MG63 (cell line): Measurements from ENCODE around the gene RPRD1B. TPM values are rescaled to one million over a fixed set of nuclear protein-coding genes. Genes with fewer than 3 reads are reported as not detected.

ENCODE experiments used
- DNase-seq: peaks from one replicate; pipeline ENCODE4 v3.0.0-alpha.2; 2020
- H3K27me3 ChIP-seq: fragments of 250-450 bp; sonication (Bioruptor Pico); 2 replicates; pipeline ENCODE4 v1.5.1; 2020; ENCODE audit warnings: mild to moderate bottlenecking, moderate library complexity
- H3K36me3 ChIP-seq: fragments of 250-450 bp; sonication (Bioruptor Pico); 2 replicates; pipeline ENCODE4 v1.5.1; 2020; ENCODE audit warnings: mild to moderate bottlenecking, moderate library complexity
- H3K4me3 ChIP-seq: fragments of 250-450 bp; sonication (Bioruptor Pico); 2 replicates; pipeline ENCODE4 v1.5.1; 2020; ENCODE audit warnings: mild to moderate bottlenecking, moderate library complexity
- H3K9me3 ChIP-seq: fragments of 250-450 bp; sonication (Bioruptor Pico); 2 replicates; pipeline ENCODE4 v1.5.1; 2020; ENCODE audit warnings: mild to moderate bottlenecking, moderate library complexity
- total RNA-seq: library from RNA; depleted of rRNA; stranded (reverse); fragments of >200 nt; shearing (Covaris generic); gene quantifications from 2 replicates; pipeline ENCODE4 v1.2.3, GENCODE V29; 2014; ENCODE audit warnings: low replicate concordance; rRNA removed

RPRD1B gene, protein sequence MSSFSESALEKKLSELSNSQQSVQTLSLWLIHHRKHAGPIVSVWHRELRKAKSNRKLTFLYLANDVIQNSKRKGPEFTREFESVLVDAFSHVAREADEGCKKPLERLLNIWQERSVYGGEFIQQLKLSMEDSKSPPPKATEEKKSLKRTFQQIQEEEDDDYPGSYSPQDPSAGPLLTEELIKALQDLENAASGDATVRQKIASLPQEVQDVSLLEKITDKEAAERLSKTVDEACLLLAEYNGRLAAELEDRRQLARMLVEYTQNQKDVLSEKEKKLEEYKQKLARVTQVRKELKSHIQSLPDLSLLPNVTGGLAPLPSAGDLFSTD
- 4.3 and 9.3 TPM in 2 replicates for total RNA-seq

DNA sequence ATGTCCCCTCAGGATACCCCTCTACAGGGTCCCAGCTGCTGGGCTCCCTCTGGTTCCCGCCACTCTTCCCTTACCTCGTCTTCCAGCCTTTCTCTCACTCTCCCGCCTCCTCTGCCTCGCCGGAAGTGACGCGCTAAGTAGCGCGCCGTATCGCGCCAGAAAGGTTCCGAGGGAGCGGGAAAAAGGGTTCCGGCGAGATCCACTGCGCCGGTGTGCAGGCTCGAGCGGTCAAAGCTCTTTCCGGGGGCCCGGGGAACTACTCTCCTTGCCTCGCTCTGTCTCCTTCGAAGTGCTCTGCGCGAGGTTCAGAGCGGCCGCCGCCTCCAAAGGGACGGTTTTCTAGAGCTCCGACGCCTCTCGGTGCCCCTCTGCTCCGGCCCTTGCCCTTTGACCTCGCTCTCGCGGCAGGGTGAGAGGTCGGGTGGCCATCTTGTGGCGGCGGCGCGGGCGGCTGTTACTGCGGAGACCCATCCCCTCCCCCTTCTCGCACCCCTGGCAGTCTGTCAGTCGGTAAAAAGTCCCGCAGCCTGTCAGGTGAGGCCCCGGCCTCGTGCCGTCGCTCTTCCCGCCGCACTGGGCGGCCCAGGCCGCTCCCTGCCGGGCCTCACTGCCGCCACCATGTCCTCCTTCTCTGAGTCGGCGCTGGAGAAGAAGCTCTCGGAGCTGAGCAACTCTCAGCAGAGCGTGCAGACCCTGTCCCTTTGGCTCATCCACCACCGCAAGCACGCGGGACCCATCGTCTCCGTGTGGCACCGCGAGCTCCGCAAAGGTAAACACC, at the start of gene RPRD1B, which contains the start of gene TTI1:
TSS of gene RPRD1B (plus strand) at position 417 of the 778 bp plus-strand sequence. CDS start at position 619, 202 bp downstream.
TSS of gene TTI1 (minus strand) at position 127 of the 778 bp plus-strand sequence. CDS start 19,640 bp downstream, outside the sequence.
- DNase-seq: peak; percentile 93
- Histone ChIP-seq H3K9me3 (peaks cover 8% of the 10 kb centered on the region), H3K27me3 (no peaks in the 10 kb centered on the region), H3K36me3 (peaks cover 62% of the 10 kb centered on the region), H3K4me3 (peak within 1 kb of the TSS; percentile 98)

DNA sequence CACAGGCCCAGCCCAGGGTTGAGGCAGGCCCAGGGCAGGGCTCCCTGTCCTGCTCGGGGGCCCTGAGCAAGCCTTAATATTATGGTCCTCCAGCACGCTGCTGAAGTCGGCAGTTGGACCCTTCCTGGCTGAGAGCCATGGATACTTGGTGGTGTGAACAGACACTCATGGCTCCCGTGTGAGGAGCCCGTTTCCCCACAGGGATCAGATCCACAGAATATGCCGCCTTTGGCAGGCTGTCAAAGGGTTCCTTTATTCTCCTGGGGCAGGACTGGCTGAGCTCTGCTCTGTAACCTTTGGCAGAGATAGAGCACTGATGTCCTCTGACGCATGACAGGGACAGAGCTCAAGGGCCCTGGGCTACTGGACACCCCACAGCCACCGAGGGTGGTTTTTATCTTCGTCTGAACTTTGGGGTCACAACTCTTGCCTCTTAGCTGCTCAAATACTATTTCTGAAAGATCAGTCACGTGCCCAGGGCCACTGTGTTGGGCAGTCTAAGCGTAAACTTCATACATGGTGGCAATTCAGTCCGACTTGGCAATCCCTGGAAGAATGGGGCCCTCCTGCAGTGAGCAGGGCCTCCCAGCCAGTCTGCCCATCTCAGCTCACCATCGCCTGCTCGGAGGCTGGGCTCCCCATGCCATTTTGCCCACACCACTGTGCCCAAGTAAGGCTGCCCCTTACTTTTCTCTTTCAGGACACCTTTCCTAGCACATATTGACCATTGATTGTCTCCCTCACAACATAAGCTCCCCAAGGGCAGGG, 49.3 kb upstream of the RPRD1B start:
- H3K9me3 ChIP-seq: no peaks in the 10 kb centered on the region
- H3K36me3 ChIP-seq: peaks cover 23% of the 10 kb centered on the region
- no peak for DNase-seq
- H3K27me3 ChIP-seq: no peaks in the 10 kb centered on the region
- H3K4me3 ChIP-seq: no peak overlapping the region

DNA sequence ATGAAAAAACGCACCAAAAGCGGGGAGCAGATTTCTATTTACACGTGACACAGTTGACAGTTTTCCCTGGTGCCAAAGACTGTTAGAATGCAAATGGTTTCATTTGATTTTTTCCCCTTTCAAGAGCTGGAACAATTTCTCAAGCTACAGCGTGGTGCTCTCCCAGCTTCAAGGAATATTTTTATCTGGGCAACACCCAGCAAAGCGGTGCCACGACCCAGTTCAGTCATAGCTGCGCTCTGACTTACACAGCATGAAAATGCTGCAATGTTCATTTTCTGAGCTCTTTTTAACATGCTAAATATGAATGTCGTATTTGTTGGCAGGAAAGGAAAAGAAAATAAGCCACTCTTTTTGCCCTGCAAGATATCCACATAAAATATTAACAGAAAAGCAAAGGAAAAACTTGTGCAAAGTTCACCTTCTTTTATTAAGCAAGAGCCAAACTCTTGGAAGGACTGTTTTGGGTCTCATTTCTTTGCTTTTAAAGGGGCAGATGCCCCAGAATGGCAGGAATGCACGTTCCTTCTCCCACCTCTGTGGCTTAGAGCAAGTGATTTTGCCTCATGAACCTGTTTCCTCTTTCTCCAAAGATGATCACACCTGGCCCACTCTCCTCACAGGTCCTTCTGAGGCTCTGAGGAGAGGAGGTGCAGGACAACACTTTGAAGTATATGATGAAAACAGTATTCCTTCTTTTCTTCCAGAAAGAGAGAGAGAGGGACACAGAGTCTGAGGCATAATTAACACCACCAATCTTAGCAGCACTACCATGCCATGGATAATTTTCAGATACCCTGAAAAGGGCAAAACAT, 47.3 kb upstream of the RPRD1B start:
- no peak overlapping the region for H3K4me3 ChIP-seq
- no peaks in the 10 kb centered on the region for H3K27me3 ChIP-seq
- DNase-seq: no peak
- no peaks in the 10 kb centered on the region for H3K9me3 ChIP-seq
- peaks cover 31% of the 10 kb centered on the region for H3K36me3 ChIP-seq

DNA sequence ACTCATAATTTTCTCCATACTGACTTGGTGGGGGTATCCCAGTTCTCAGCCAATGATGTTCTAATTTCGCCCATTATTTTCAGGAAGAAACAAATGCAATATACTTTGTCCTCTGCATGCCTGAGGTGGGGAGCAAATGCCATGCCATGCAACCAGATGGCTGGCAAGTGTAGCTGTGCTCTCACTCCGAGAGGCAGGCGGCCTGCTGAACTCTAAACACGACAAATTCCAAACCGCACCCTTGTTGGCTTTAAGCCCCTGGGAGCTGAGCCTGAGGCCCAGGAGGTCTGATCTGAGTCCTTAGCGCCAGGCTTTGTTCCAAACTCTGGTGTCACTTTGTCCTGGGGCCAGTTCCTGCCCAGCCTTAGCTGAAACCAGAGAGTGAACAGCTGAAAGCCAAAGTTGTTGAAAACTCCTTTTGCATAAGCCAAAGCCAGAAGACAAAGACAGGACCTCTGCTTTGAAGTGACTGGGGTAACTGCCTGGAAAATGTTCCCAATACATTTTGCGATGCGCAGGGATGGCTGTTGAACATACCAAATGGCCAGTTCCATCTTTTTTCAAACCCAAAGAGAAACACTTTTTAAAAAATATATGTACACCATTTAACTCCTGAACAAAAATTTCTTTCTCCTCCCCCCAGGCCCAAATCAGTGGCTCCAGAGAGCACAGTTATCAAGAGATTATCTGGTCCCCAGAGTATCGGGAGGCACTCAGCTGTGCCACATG, 46.5 kb upstream of the RPRD1B start:
- Histone ChIP-seq H3K9me3 (no peaks in the 10 kb centered on the region), H3K36me3 (peaks cover 33% of the 10 kb centered on the region), H3K27me3 (no peaks in the 10 kb centered on the region), H3K4me3 (no peak overlapping the region)
- DNase-seq: peak; percentile 92

DNA sequence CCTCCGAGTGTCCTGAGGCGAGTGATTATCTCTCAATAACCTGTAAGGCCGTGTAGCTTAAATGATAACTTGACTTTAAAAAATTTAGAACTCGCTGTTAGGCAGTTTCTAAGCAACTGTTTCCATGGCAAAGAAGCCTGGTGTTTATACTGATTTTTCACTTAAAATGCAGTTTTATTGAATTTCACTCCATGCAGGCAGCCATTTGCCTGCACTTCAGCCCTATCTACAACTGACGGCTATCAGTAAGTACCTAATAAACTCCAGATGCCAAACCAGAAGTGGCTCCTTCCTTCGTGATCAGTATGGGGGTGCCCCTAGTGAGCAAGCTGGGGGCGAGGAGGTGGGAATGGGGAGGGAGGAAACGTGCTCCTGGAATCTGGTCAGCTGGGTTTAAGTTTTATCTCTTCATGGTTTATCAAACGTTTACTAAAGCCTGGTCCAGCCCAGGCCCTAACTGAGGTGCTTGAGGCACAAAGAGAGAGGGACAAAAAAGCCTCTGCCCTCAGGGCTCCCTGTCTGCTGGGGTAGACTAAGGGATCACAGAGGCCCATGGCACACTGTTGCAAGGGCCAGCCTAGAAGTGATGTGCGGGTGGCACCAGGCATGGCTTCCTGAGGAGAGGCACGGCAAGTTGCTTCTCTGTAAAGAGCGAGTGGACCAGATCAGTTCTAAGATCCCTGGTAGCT, 45.8 kb upstream of the RPRD1B start:
- Histone ChIP-seq H3K27me3 (no peaks in the 10 kb centered on the region), H3K36me3 (peaks cover 35% of the 10 kb centered on the region), H3K9me3 (no peaks in the 10 kb centered on the region), H3K4me3 (no peak overlapping the region)
- no peak for DNase-seq

DNA sequence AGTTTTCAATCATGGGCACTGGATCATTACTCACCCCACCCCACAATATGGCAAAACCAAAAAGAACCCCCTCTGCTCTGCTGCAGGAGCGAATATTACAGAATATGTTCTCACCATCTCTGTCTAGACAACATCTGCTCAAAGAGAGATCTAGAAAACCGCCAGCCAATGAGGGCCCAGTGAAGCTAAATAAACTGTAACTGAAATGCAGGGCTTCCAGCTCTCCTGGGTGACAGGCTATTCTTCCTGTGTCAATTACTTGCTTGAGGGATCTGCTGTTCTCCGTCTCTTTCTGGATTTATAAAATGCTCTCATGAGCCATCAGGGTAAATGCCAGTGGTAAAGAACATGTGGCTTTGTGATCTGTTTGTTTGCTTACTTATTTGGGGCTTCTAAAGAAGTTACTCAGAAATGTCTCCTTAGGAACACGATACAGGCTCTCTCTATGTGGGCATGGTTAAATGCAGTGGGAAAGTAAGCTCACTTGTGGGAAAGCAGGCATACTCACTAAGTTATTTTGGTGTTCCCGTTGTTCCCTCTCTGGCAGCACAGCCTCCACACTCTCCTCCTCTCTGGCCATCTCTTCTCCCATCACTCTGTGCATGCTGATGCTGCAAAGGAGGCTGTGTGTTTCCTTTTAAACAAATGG, 45.1 kb upstream of the RPRD1B start:
- Histone ChIP-seq H3K27me3 (no peaks in the 10 kb centered on the region), H3K9me3 (no peaks in the 10 kb centered on the region), H3K4me3 (no peak overlapping the region), H3K36me3 (peaks cover 35% of the 10 kb centered on the region)
- DNase-seq: no peak

DNA sequence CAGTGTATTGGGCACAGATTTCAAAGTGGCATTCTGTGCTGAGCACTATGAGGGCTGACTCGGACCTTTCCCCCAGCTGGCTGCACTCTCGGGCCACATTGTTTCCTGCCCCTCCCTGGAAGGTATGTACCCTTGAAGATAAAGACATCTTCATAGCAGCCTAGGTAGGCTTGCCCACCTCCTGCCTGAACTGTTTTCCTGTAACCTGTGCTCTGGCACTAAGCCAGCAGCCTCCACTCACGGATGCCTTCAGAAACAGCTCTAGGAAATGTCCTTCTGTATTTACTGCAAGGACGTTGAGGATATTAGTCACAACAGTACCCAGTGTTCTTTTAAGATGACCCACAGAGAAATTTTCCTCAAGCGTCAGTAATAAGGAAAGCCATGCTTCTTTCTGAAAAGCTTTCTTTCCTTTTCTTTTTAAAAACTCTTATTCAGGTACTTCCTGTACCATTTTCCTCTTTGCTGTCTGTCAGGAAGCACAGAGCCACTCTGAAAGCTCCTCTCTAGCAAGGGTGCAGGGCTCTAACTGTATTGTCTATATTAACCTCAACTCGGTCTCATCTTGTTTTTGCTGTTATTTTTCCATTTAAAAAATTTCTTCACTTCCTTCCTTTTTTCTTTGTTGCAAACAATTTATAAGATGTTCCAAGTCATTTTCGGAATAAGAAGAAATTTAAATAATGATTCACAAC, 43.8 kb upstream of the RPRD1B start:
- Histone ChIP-seq H3K9me3 (no peaks in the 10 kb centered on the region), H3K27me3 (no peaks in the 10 kb centered on the region), H3K36me3 (peaks cover 46% of the 10 kb centered on the region), H3K4me3 (no peak overlapping the region)
- DNase-seq: no peak

DNA sequence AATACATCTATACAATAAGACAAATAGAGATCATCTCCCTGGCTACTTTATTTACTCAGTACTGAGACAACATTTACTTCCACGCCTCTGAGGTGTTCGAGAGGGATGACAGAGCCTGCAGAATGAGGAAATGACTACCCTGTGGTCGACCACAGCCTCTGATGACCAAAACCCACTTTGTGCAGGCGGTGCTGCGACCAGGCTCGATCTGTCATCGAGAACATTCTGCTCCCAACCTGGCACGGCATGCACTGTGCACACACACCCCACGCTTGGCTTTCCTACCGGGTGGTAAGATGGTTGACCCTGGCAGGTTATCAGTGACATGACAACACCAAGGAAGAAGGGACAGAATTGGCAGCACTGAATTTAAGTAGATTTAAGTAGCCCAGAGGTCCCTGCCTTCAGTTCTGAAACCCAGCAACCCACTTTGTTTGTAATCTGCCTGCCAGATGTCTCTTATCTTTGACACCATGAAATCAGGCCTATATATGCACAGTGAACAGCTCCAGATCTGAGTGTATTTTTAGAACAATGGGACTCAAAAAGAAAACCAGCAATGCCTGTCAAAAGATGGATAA, 42.9 kb upstream of the RPRD1B start:
- no peak for DNase-seq
- H3K9me3 ChIP-seq: no peaks in the 10 kb centered on the region
- H3K36me3 ChIP-seq: peaks cover 52% of the 10 kb centered on the region
- no peaks in the 10 kb centered on the region for H3K27me3 ChIP-seq
- H3K4me3 ChIP-seq: no peak overlapping the region

DNA sequence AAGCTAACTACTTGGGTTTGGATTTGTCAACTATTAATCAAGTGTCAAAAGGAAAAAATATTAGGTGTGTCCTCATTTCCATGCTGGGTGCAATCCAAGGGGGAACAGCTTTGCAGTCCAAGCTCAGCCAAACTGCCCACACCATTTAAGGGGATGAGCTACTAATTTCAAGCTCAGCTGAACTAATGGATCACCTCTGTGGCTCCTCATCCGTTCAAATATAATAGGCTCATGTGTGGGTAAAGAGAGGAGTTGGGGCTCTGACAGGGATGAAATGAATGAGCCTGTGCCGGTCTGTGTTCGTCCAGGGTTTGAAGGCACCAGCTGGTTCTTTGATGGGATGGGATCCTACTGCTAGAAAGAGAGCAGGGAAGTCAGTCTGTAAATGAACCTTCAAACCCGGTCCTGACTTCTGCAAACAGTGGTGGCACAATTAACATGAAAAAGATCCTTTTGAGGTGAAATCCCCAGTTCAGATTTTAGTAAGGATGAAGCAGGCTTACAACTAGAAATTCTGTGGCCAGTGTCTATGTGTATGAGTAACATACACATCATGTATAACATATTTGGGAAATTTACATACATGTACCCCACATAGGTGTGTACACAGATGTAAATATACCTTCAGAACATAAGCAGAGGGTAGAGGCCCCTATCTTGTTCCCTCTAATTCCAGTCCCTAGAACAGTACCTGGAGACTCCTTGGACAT, 42.2 kb upstream of the RPRD1B start:
- peaks cover 54% of the 10 kb centered on the region for H3K36me3 ChIP-seq
- DNase-seq: no peak
- H3K4me3 ChIP-seq: no peak overlapping the region
- H3K9me3 ChIP-seq: no peaks in the 10 kb centered on the region
- no peaks in the 10 kb centered on the region for H3K27me3 ChIP-seq

DNA sequence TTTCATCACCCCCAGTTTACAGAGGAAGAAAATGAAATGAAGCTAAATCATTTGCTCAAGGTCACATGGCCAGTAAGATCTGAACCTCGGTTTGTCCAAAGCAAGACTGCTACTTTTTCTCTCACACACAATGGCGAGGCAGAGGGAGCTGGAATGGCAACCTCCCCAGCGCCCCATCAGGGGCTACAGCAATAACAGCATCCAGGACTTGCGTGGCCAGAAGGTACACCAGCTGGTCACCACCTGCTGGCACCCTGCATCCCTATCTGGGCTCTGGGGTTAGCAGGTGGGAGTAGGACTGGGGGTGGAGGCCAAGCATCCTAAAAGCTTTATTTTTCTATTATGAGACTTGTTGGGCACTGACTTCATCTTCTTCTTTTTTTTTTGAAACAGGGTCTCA, 41.6 kb upstream of the RPRD1B start:
- Histone ChIP-seq H3K9me3 (no peaks in the 10 kb centered on the region), H3K27me3 (no peaks in the 10 kb centered on the region), H3K4me3 (no peak overlapping the region), H3K36me3 (peaks cover 60% of the 10 kb centered on the region)
- DNase-seq: no peak

DNA sequence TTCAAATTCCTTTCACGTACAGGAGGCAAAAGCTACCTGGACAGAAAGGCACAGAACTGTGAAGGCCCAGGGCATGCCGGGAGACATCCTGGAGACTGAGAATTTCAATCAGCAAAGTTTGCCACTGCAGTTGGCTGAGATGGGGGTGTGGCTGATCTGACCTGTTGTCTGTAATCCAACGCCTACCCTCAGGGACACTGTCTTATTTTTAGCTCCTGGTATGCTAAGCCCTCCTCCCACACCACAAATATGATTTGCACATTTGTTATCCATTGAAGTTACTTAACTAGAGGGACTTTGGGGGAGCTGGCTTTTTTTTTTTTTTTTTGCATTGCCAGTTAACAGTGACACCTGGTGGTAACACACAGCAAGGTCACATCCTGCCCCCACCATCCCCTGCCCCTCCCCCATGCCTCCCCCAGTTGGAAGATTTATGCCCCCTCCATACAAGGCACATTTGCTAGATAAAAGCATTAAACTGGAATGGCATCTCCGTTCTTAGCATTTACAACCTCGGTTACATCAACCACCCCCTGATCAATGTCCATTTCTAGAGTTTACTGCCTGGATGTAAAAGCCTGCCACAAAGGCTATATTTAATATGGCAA, 40.6 kb upstream of the RPRD1B start:
- peaks cover 66% of the 10 kb centered on the region for H3K36me3 ChIP-seq
- H3K27me3 ChIP-seq: no peaks in the 10 kb centered on the region
- H3K9me3 ChIP-seq: no peaks in the 10 kb centered on the region
- no peak for DNase-seq
- no peak overlapping the region for H3K4me3 ChIP-seq

DNA sequence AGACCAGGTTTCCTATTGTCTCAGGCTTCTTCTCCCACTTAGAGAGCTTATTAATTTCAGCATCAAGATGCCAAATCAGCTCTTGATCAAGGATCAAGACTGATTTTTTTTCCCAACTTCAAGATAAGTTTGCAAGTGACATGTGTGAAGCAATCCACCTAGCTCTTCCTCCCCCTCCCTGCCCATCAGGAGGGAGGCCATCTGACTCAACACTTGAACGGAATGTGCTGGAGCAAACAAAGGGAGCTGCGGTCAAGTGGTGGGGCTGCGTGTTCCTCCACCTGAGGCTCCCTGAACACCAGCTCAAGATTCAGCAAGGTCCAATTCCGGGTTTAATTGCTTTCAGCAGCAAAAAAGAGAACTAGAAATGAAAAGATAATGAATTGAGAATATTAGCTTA, 39.0 kb upstream of the RPRD1B start:
- no peaks in the 10 kb centered on the region for H3K9me3 ChIP-seq
- no peaks in the 10 kb centered on the region for H3K27me3 ChIP-seq
- H3K36me3 ChIP-seq: peaks cover 69% of the 10 kb centered on the region
- DNase-seq: no peak
- H3K4me3 ChIP-seq: no peak overlapping the region
